H1 (cell line): ENCODE data around the gene TAX1BP3.

Source experiments
- ASH2L ChIP-seq: fragments of 200-600, 300-600 bp; sonication (generic); IDR thresholded peaks from one replicate; pipeline ENCODE4 v1.7.1; 2017; ENCODE audit warnings: low read length
- BRCA1 ChIP-seq: IDR thresholded peaks from 2 replicates; pipeline ENCODE4 v1.6.1; 2012; ENCODE audit warnings: low read depth, low read length, improper control_type of control experiment
- CTCF ChIP-seq, 3 experiments: IDR thresholded peaks; 1 replicate in 2 of 3; 2 replicates in 1 of 3; pipeline versions ENCODE4 v1.5.1 to v1.6.1; 2011; ENCODE audit warnings: low read length in 3 of 3, mild to moderate bottlenecking in 3 of 3, inconsistent platforms in 2 of 3, low read depth in 1 of 3, moderate library complexity in 1 of 3; ENCODE audit not compliant: insufficient read depth in 1 of 3; ENCODE audit errors: control extremely low read depth in 1 of 3
- EP300 ChIP-seq, 2 experiments: IDR thresholded peaks; 1 replicate in 1 of 2; 2 replicates in 1 of 2; pipeline ENCODE4 v1.6.1; 2011 to 2012; ENCODE audit warnings: low read depth in 2 of 2, low read length in 2 of 2, mild to moderate bottlenecking in 2 of 2, borderline replicate concordance in 1 of 2, inconsistent platforms in 1 of 2, moderate library complexity in 1 of 2
- EZH2 ChIP-seq: fragments of 200-600 bp; sonication (generic); IDR thresholded peaks from 2 replicates; pipeline ENCODE4 v1.7.1; 2012; ENCODE audit warnings: low read depth, mild to moderate bottlenecking, moderate library complexity, low read length, inconsistent platforms; ENCODE audit not compliant: severe bottlenecking
- JUN ChIP-seq: IDR thresholded peaks from 2 replicates; pipeline ENCODE4 v1.6.1; 2011; ENCODE audit warnings: low read depth, mild to moderate bottlenecking, improper control_type of control experiment, low read length
- NRF1 ChIP-seq: IDR thresholded peaks from 2 replicates; pipeline ENCODE4 v1.6.1; 2011; ENCODE audit warnings: mild to moderate bottlenecking, low read depth, low read length, improper control_type of control experiment
- POLR2A ChIP-seq, 2 experiments: IDR thresholded peaks; 1 replicate in 1 of 2; 2 replicates in 1 of 2; pipeline ENCODE4 v1.6.1; 2011; ENCODE audit warnings: low read depth in 2 of 2, low read length in 2 of 2, mild to moderate bottlenecking in 2 of 2; ENCODE audit errors: control extremely low read depth in 1 of 2
- POU5F1 ChIP-seq: IDR thresholded peaks from 2 replicates; pipeline ENCODE4 v1.6.1; 2011; ENCODE audit warnings: low read depth, mild to moderate bottlenecking, low read length, moderate library complexity
- SP1 ChIP-seq: IDR thresholded peaks from 2 replicates; pipeline ENCODE4 v1.6.1; 2011; ENCODE audit warnings: low read depth, low read length

DNA sequence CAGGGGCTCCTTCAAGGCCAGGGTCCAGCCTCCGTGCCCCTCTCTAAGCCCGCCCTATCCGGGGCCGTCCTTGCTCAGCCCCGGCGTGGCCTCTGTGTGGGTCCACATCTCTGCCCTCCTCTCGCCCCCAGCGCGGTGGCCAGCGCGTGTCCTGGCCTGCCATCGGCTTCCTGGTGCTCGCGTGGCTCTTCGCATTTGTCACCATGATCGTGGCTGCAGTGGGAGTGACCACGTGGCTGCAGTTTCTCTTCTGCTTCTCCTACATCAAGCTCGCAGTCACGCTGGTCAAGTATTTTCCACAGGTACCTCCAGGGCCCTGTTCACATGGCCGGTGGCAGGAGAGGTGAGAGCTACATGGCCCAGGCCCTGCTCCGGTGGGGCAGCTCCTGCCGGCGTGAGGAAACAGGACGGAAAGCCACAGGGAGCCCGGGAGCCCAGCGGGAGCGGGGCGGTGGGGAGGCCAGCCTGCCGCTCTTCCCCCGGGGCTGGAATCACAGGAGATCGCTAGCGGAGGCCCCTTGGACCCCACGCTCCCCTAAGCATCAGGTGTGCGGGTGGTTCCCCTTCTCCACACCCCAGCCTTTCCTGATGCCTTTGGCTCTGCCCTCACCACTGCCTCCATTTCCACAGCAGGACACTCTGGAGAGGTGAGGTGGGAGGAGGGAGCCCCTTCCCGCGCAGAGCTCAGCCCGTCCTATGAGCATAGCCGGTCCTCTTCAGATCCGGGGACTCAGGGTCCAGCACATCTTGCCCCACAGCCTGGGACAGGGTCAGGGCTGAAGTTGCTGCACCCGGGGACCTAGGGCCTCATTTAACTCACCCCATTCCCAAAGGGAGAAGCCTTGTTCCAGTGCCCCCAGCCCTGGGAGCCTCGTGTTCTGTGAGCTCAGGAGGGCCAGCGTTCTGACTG, 10.2 kb downstream of the TAX1BP3 start:
- no peak for TF ChIP-seq NRF1
- TF ChIP-seq POU5F1 = no peak
- TF ChIP-seq EP300 (IDR thresholded peaks at IDR 0.05; ENCODE audit: borderline replicate concordance in 1 of 2, low read depth in 2 of 2, low read length in 2 of 2) = no peak
- TF ChIP-seq CTCF (IDR thresholded peaks at IDR 0.05; ENCODE audit: control extremely low read depth in 1 of 3, insufficient read depth in 1 of 3, low read depth in 1 of 3, low read length in 3 of 3) = no peak
- no peak for TF ChIP-seq SP1
- TF ChIP-seq POLR2A (IDR thresholded peaks at IDR 0.05; ENCODE audit: control extremely low read depth in 1 of 2, low read depth in 2 of 2, low read length in 2 of 2) = no peak
- TF ChIP-seq BRCA1 = no peak
- no peak for TF ChIP-seq ASH2L
- TF ChIP-seq JUN = no peak
- no peak for TF ChIP-seq EZH2
